Suprapubic skin (tissue), 4 donors: ENCODE results near the gene S100A1.

Experiments
- CTCF ChIP-seq, 2 donors: fragments of 200-600 bp in 1 of 2; fragments of 450-650 bp in 1 of 2; sonication (generic) in 1 of 2; IDR thresholded peaks; one replicate each; pipeline ENCODE4 v1.5.1; 2016 to 2019; ENCODE audit warnings: antibody characterized with exemption in 2 of 2, mild to moderate bottlenecking in 1 of 2, moderate library complexity in 1 of 2
- POLR2A ChIP-seq, 2 donors: fragments of 450-650 bp; IDR thresholded peaks; one replicate each; pipeline ENCODE4 v1.6.1; 2017; ENCODE audit warnings: antibody characterized with exemption in 2 of 2, mild to moderate bottlenecking in 2 of 2, moderate library complexity in 2 of 2
- POLR2AphosphoS5 ChIP-seq, 3 donors: sonication (generic); formaldehyde crosslinking; IDR thresholded peaks; one replicate each; pipeline ENCODE4 v1.6.1; 2017; ENCODE audit warnings: antibody characterized with exemption in 3 of 3

- TF ChIP-seq CTCF (IDR thresholded peaks at IDR 0.05) (no peak), POLR2A (IDR thresholded peaks at IDR 0.05) (no peak), POLR2AphosphoS5 (IDR thresholded peaks at IDR 0.05) (no peak)
These were observed 14.8 kb upstream of the S100A1 start for GRCh38 chr1:153613406-153613805.
